A549 treated with RU486 at 1 μM for 4 hours (cell line): ENCODE data around the gene TEX13C. TPM values are rescaled to one million over a fixed set of nuclear protein-coding genes. Genes with fewer than 3 reads are reported as not detected.

Source experiments
- total RNA-seq: library from RNA; stranded (reverse); fragments of 200-300 nt; extraction: Qiagen RNA extraction; gene quantifications from 5 replicates; pipeline ENCODE4 v1.2.3, GENCODE V29; 2022; ENCODE audit warnings: low read depth

TEX13C gene
- total RNA-seq = 0.01 TPM in 1 of 5 replicates, not detected in the others

DNA sequence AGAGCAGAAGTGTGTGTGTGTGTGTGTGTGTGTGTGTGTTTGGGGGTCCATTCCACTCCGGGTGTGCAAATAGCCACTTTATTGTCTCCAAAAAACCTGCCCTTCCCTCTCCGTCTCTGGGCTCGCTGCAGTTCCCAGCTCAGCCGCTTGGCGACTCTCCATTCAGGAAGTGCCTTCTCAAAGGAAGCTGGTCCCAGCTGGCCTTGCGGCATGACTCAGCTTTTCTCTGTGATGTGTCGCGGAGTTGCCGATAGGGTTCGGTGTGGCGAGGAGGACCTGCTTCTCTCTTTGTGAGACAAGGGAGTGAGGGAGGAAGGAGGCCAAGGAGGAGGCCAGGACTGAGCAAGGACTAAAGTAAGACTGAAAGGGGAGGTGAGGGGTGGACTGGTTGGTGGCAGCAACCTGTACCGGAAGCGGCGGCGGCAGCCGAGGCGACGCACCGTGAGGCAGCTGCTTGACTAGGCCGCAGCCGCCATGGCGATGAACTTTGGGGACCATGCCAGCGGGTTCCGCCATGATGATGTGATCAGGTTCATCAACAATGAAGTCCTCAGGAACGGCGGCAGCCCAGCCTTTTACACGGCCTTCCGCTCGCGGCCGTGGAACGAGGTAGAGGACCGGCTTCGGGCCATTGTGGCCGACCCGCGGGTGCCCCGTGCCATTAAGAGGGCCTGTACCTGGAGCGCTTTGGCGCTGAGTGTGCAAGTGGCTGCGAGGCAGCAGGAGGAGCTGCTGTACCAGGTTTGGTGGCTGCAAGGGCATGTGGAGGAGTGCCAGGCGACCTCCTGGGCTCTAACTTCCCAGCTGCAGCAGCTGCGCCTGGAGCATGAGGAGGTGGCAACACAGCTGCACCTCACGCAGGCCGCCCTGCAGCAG lies at the start of gene TEX13C:
TEX13C (plus strand) TSS at position 226 of the 876 bp plus-strand sequence; CDS start at position 475, 249 bp downstream.

